ENCODE data around the gene MYO3B. TPM values are rescaled to one million over a fixed set of nuclear protein-coding genes. Genes with fewer than 3 reads are reported as not detected.

The MYO3B gene
- total RNA-seq, 2 donors from 2014 or later = 0.05 to 0.32 TPM

GRCh38 chr2:170454471-170455372, 276.8 kb downstream of the MYO3B start:
- H3K4me3 ChIP-seq = no peak overlapping the region
- H3K9me3 ChIP-seq = no peaks in the 10 kb centered on the region
- no peak overlapping the region for H3K9ac ChIP-seq (ENCODE audit: low read depth in 2 of 2, low read length in 2 of 2)
- peak overlapping the region; percentile 60 for H3K27ac ChIP-seq
- intact Hi-C loops (cut with DNase I) = no loop called here
- DNase-seq = peak; percentile 60
- no peaks in the 10 kb centered on the region for H3K4me1 ChIP-seq
- TF ChIP-seq, protein P1, sequence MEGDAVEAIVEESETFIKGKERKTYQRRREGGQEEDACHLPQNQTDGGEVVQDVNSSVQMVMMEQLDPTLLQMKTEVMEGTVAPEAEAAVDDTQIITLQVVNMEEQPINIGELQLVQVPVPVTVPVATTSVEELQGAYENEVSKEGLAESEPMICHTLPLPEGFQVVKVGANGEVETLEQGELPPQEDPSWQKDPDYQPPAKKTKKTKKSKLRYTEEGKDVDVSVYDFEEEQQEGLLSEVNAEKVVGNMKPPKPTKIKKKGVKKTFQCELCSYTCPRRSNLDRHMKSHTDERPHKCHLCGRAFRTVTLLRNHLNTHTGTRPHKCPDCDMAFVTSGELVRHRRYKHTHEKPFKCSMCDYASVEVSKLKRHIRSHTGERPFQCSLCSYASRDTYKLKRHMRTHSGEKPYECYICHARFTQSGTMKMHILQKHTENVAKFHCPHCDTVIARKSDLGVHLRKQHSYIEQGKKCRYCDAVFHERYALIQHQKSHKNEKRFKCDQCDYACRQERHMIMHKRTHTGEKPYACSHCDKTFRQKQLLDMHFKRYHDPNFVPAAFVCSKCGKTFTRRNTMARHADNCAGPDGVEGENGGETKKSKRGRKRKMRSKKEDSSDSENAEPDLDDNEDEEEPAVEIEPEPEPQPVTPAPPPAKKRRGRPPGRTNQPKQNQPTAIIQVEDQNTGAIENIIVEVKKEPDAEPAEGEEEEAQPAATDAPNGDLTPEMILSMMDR (IDR thresholded peaks at IDR 0.05) = no peak
- no peaks in the 10 kb centered on the region for H3K27me3 ChIP-seq
- no peaks in the 10 kb centered on the region for H3K36me3 ChIP-seq

- Histone ChIP-seq H3K9ac (ENCODE audit: low read depth in 2 of 2, low read length in 2 of 2) (no peak overlapping the region), H3K27ac (peak overlapping the region; percentile 60), H3K9me3 (no peaks in the 10 kb centered on the region), H3K36me3 (no peaks in the 10 kb centered on the region), H3K4me3 (no peak overlapping the region), H3K27me3 (no peaks in the 10 kb centered on the region), H3K4me1 (no peaks in the 10 kb centered on the region)
- TF ChIP-seq, protein P1 (IDR thresholded peaks at IDR 0.05) = no peak
- intact Hi-C loops (cut with DNase I) = no loop called here
- peak; percentile 64 for DNase-seq
Measured at GRCh38 chr2:170455617-170456426, 277.9 kb downstream of the MYO3B start.

GRCh38 chr2:170456914-170457313, 279.0 kb downstream of the MYO3B start:
- H3K36me3 ChIP-seq = no peaks in the 10 kb centered on the region
- intact Hi-C loops (cut with DNase I) = no loop called here
- no peak overlapping the region for H3K9ac ChIP-seq (ENCODE audit: low read depth in 2 of 2, low read length in 2 of 2)
- H3K27me3 ChIP-seq = no peaks in the 10 kb centered on the region
- TF ChIP-seq, protein P1 (IDR thresholded peaks at IDR 0.05) = no peak
- H3K4me1 ChIP-seq = no peaks in the 10 kb centered on the region
- no peak for DNase-seq
- no peak overlapping the region for H3K4me3 ChIP-seq
- H3K9me3 ChIP-seq = no peaks in the 10 kb centered on the region
- no peak overlapping the region for H3K27ac ChIP-seq

DNA sequence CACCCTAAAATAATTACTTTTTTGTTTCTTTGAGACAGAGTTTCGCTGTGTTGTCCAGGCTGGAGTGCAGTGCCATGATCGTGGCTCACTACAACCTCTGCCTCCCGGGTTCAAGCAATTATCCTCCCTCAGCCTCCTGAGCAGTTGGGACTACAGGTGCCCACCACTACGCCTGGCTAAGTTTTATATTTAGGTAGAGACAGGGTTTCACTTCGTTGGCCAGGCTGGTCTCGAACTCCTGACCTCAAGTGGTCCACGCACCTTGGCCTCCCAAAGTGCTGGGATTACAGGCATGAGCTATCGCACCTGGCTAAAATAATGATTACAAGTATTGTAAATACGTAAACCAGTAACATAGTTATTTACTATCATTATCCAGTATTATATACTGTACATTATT, 279.8 kb downstream of the MYO3B start:
- Histone ChIP-seq H3K27me3 (no peaks in the 10 kb centered on the region), H3K9me3 (no peaks in the 10 kb centered on the region), H3K9ac (ENCODE audit: low read depth in 2 of 2, low read length in 2 of 2) (no peak overlapping the region), H3K4me1 (no peaks in the 10 kb centered on the region), H3K4me3 (no peak overlapping the region), H3K27ac (no peak overlapping the region), H3K36me3 (no peaks in the 10 kb centered on the region)
- intact Hi-C loops (cut with DNase I) = no loop called here
- TF ChIP-seq, protein P1 (IDR thresholded peaks at IDR 0.05) = no peak
- no peak for DNase-seq

DNA sequence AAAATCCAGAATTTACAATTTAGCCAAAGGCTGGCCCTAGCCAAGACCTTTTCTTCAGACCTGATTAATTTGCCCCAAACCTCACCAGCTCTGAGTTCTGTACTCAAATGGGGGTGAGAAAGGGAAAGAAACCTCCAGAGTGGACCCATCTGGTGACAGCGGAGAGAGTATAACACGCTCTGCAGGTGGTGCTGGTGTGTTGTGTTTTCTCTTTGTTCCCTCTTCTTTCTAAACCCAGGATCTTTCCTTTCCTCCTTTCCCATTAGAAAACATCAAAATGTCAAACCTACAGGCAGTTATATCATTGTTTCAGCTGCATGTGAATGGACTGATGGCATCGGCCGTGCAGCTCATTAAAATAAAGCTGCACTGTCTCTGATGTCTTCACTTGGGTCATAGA, 283.9 kb downstream of the MYO3B start:
- intact Hi-C loops (cut with DNase I) = no loop called here
- Histone ChIP-seq H3K9me3 (no peaks in the 10 kb centered on the region), H3K27ac (no peak overlapping the region), H3K4me1 (no peaks in the 10 kb centered on the region), H3K27me3 (no peaks in the 10 kb centered on the region), H3K9ac (ENCODE audit: low read depth in 2 of 2, low read length in 2 of 2) (no peak overlapping the region), H3K4me3 (no peak overlapping the region), H3K36me3 (no peaks in the 10 kb centered on the region)
- TF ChIP-seq, protein P1 (IDR thresholded peaks at IDR 0.05) = no peak
- DNase-seq = no peak

Data from colonic mucosa (tissue), 4 donors.